OCI-LY3 (cell line): ENCODE results near the gene UNC45A.

Experiments
- H2AFZ ChIP-seq: fragments of 200-600, 300-600 bp; shearing (Covaris generic); 2 replicates; pipeline ENCODE4 v1.6.0; 2014; ENCODE audit warnings: antibody characterized with exemption, low read depth, low read length
- H3K27ac ChIP-seq: fragments of 200-600, 300-600 bp; sonication (generic); 2 replicates; pipeline ENCODE4 v1.5.1; 2014; ENCODE audit warnings: mild to moderate bottlenecking, low read length, moderate library complexity, mixed read lengths
- H3K27me3 ChIP-seq: fragments of 200-600, 300-600 bp; sonication (generic); 2 replicates; pipeline ENCODE4 v1.6.1; 2014; ENCODE audit warnings: low read depth, low read length, mixed read lengths
- H3K36me3 ChIP-seq: fragments of 200-600, 300-600 bp; sonication (generic); replicated peaks from 2 replicates; pipeline ENCODE3; 2014; ENCODE audit warnings: low read depth, low read length, mixed read lengths
- H3K4me1 ChIP-seq: fragments of 300-600, 200-600 bp; sonication (generic); 2 replicates; pipeline ENCODE4 v1.6.1; 2014; ENCODE audit warnings: low read length, mixed read lengths
- H3K4me2 ChIP-seq: fragments of 200-600, 300-600 bp; sonication (generic); 2 replicates; pipeline ENCODE4 v1.6.1; 2014; ENCODE audit warnings: low read length, mixed read lengths
- H3K4me3 ChIP-seq: fragments of 300-600, 200-600 bp; sonication (generic); 2 replicates; pipeline ENCODE4 v1.5.1; 2014; ENCODE audit warnings: antibody characterized with exemption, mild to moderate bottlenecking, low read length, moderate library complexity
- H3K79me2 ChIP-seq: fragments of 300-600, 200-600 bp; shearing (Covaris generic); 2 replicates; pipeline ENCODE4 v1.6.1; 2014; ENCODE audit warnings: mild to moderate bottlenecking, low read length, mixed read lengths
- H3K9ac ChIP-seq: fragments of 300-600, 200-600 bp; shearing (Covaris generic); 2 replicates; pipeline ENCODE4 v1.6.0; 2014; ENCODE audit warnings: mild to moderate bottlenecking, low read length, moderate library complexity
- H3K9me3 ChIP-seq: fragments of 200-600, 300-600 bp; shearing (Covaris generic); 2 replicates; pipeline ENCODE4 v1.6.1; 2014; ENCODE audit warnings: low read length, mixed read lengths; ENCODE audit not compliant: insufficient read depth
- H4K20me1 ChIP-seq: fragments of 200-600, 300-600 bp; sonication (generic); 2 replicates; pipeline ENCODE4 v1.6.1; 2016; ENCODE audit warnings: low read length, mixed read lengths; ENCODE audit not compliant: insufficient read depth
- EZH2phosphoT487 ChIP-seq: fragments of 200-600 bp; shearing (Covaris generic); IDR thresholded peaks from 2 replicates; pipeline ENCODE4 v1.6.1; 2018; ENCODE audit warnings: antibody characterized with exemption, mixed run types, low read depth
- TF ChIP-seq, protein P1 (sequence below): fragments of 200-600, 300-600 bp; sonication (generic); IDR thresholded peaks from 2 replicates; pipeline ENCODE4 v1.5.1; 2014; ENCODE audit warnings: antibody characterized with exemption, low read length, low read depth

UNC45A gene

DNA sequence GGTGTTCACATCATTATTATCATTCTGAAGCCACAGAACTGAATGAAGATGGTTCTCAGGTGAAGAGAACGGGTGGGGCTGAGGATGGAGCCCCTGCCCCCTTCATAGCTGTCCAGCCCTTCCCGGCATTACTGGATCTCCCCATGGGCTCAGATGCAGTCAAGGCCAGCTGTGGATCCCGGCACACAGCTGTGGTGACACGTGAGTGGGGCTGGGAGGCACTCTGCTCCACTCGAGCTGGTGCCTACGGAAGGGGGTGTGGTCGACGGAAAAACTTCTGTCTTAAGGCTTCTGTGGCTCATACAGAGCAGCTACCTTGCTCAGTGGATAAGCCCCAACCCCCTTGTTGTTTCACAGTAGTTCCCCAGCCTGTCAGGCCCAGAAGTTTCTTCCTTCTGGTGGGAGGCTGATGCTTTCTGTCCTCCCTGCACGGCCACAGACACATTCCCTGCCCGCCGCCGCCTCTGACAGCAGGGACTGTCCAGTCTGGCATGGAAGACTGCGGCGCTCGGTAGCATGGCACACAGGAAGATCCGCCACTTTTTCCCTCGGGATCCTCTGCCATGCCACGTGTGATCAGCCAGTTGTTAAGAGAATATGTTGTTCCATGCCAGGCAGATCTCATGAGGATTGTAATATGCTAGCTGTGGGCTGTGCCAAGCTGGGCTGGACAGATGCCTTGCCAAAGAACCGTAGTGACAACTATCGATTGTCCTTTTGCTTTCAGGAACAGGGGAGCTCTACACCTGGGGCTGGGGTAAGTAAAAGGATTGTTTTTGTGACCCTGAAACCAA, 25.4 kb downstream of the UNC45A start:
- no peaks in the 10 kb centered on the region for H3K9me3 ChIP-seq
- no peak overlapping the region for H3K4me3 ChIP-seq
- H3K9ac ChIP-seq: no peak overlapping the region
- H3K27me3 ChIP-seq: no peaks in the 10 kb centered on the region
- H3K27ac ChIP-seq: no peak overlapping the region
- H3K79me2 ChIP-seq: peaks cover 48% of the 10 kb centered on the region
- no peaks in the 10 kb centered on the region; the same call in 1 of the 2 replicates for H4K20me1 ChIP-seq
- H3K36me3 ChIP-seq: peaks cover 58% of the 10 kb centered on the region
- peaks cover 7% of the 10 kb centered on the region for H3K4me1 ChIP-seq
- H3K4me2 ChIP-seq: no peak overlapping the region
- H2AFZ ChIP-seq: no peak overlapping the region
- TF ChIP-seq, protein P1, sequence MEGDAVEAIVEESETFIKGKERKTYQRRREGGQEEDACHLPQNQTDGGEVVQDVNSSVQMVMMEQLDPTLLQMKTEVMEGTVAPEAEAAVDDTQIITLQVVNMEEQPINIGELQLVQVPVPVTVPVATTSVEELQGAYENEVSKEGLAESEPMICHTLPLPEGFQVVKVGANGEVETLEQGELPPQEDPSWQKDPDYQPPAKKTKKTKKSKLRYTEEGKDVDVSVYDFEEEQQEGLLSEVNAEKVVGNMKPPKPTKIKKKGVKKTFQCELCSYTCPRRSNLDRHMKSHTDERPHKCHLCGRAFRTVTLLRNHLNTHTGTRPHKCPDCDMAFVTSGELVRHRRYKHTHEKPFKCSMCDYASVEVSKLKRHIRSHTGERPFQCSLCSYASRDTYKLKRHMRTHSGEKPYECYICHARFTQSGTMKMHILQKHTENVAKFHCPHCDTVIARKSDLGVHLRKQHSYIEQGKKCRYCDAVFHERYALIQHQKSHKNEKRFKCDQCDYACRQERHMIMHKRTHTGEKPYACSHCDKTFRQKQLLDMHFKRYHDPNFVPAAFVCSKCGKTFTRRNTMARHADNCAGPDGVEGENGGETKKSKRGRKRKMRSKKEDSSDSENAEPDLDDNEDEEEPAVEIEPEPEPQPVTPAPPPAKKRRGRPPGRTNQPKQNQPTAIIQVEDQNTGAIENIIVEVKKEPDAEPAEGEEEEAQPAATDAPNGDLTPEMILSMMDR: no peak
- TF ChIP-seq EZH2phosphoT487: no peak

- no peak overlapping the region for H3K4me3 ChIP-seq
- H3K27ac ChIP-seq: no peak overlapping the region
- no peak overlapping the region for H2AFZ ChIP-seq
- no peaks in the 10 kb centered on the region for H3K9me3 ChIP-seq
- no peak overlapping the region for H3K4me2 ChIP-seq
- no peaks in the 10 kb centered on the region for H3K4me1 ChIP-seq
- no peaks in the 10 kb centered on the region for H3K27me3 ChIP-seq
- peaks cover 32% of the 10 kb centered on the region for H3K79me2 ChIP-seq
- peaks cover 68% of the 10 kb centered on the region for H3K36me3 ChIP-seq
- H3K9ac ChIP-seq: no peak overlapping the region
- H4K20me1 ChIP-seq: no peaks in the 10 kb centered on the region; the same call in 1 of the 2 replicates
- TF ChIP-seq, protein P1: no peak
- no peak for TF ChIP-seq EZH2phosphoT487
Measured at GRCh38 chr15:90962021-90962420, 26.9 kb downstream of the UNC45A start.

GRCh38 chr15:90966262-90966661, 31.2 kb downstream of the UNC45A start:
- no peaks in the 10 kb centered on the region for H3K27me3 ChIP-seq
- H3K9me3 ChIP-seq: no peaks in the 10 kb centered on the region
- TF ChIP-seq EZH2phosphoT487: no peak
- TF ChIP-seq, protein P1: no peak
- H3K36me3 ChIP-seq: peaks cover 85% of the 10 kb centered on the region
- no peak overlapping the region for H2AFZ ChIP-seq
- H3K79me2 ChIP-seq: peaks cover 22% of the 10 kb centered on the region
- H3K4me2 ChIP-seq: no peak overlapping the region
- H3K4me3 ChIP-seq: no peak overlapping the region
- no peaks in the 10 kb centered on the region for H3K4me1 ChIP-seq
- H3K27ac ChIP-seq: no peak overlapping the region
- H3K9ac ChIP-seq: no peak overlapping the region
- H4K20me1 ChIP-seq: no peaks in the 10 kb centered on the region; the same call in 1 of the 2 replicates

DNA sequence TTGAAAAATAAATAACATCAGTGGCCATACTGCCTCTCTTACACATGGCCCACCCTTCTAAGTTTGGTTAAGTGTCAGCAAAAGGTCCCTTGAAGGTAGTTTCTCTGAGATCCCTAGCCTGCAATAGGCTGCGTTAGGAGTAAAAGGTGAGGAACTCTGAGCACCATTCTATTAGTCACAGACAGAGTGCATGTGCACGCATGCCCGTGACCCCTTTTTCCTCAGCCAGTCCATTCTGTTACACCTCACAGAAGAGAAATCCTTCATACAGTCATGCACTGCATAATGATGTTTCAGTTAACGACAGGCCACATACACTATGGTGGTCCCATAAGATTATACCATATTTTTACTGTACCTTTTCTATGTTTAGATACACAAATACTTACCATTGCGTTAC, 32.1 kb downstream of the UNC45A start:
- Histone ChIP-seq H2AFZ (no peak overlapping the region), H3K9me3 (no peaks in the 10 kb centered on the region), H3K4me3 (no peak overlapping the region), H3K27ac (no peak overlapping the region), H4K20me1 (no peaks in the 10 kb centered on the region; the same call in 1 of the 2 replicates), H3K36me3 (peaks cover 77% of the 10 kb centered on the region), H3K4me1 (no peaks in the 10 kb centered on the region), H3K79me2 (peaks cover 18% of the 10 kb centered on the region), H3K27me3 (no peaks in the 10 kb centered on the region), H3K4me2 (no peak overlapping the region), H3K9ac (no peak overlapping the region)
- no peak for TF ChIP-seq EZH2phosphoT487
- TF ChIP-seq, protein P1: no peak
